GM06990 (cell line): Measurements from ENCODE around the gene IL1RL1.

Experiments
- DNase-seq: peaks from one replicate; pipeline ENCODE4 v3.0.0-alpha.2; 2011; ENCODE audit not compliant: insufficient read length; ENCODE audit errors: extremely low read depth
- H3K27me3 ChIP-seq: replicated peaks from 2 replicates; pipeline ENCODE4 v1.6.0; 2011; ENCODE audit warnings: low read length; ENCODE audit not compliant: control insufficient read depth, insufficient read depth
- H3K36me3 ChIP-seq: 2 replicates; pipeline ENCODE4 v1.5.1; 2011; ENCODE audit warnings: low read length; ENCODE audit not compliant: control insufficient read depth, insufficient read depth
- H3K4me3 ChIP-seq: replicated peaks from 2 replicates; pipeline ENCODE4 v1.5.1; 2011; ENCODE audit warnings: low read depth, mild to moderate bottlenecking, control low read depth, low read length
- TF ChIP-seq, protein P1 (sequence below): IDR thresholded peaks from 2 replicates; pipeline ENCODE4 v1.5.1; 2011; ENCODE audit warnings: low read length, control low read depth, mild to moderate bottlenecking, inconsistent platforms; ENCODE audit not compliant: insufficient read depth, poor library complexity, severe bottlenecking

Gene IL1RL1

GRCh38 chr2:102336502-102336945, 25.2 kb downstream of the IL1RL1 start:
- Histone ChIP-seq H3K27me3 (no peaks in the 10 kb centered on the region), H3K36me3 (no peaks in the 10 kb centered on the region), H3K4me3 (no peak overlapping the region)
- no peak for DNase-seq
- TF ChIP-seq, protein P1, sequence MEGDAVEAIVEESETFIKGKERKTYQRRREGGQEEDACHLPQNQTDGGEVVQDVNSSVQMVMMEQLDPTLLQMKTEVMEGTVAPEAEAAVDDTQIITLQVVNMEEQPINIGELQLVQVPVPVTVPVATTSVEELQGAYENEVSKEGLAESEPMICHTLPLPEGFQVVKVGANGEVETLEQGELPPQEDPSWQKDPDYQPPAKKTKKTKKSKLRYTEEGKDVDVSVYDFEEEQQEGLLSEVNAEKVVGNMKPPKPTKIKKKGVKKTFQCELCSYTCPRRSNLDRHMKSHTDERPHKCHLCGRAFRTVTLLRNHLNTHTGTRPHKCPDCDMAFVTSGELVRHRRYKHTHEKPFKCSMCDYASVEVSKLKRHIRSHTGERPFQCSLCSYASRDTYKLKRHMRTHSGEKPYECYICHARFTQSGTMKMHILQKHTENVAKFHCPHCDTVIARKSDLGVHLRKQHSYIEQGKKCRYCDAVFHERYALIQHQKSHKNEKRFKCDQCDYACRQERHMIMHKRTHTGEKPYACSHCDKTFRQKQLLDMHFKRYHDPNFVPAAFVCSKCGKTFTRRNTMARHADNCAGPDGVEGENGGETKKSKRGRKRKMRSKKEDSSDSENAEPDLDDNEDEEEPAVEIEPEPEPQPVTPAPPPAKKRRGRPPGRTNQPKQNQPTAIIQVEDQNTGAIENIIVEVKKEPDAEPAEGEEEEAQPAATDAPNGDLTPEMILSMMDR, result no peak

DNA sequence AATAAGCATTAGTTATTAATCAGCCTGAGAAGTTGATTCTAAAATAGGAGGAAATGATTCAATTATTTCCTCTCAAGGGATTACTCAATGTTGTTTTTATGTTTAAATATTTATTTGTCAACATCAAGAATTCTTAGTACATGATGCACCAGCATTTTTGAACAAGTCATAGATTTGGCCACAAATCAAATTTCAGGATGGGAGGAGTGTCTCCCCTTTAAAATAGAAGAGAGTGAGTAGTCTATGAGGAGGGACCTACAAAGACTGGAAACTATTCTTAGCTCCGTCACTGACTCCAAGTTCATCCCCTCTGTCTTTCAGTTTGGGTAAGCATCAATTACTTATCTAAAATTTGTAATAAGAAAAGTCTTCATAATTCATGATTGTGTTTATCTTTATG, 25.6 kb downstream of the IL1RL1 start:
- H3K36me3 ChIP-seq, result no peaks in the 10 kb centered on the region
- H3K4me3 ChIP-seq, result no peak overlapping the region
- TF ChIP-seq, protein P1, result no peak
- H3K27me3 ChIP-seq, result no peaks in the 10 kb centered on the region
- DNase-seq, result no peak

- no peak for DNase-seq
- Histone ChIP-seq H3K27me3 (no peaks in the 10 kb centered on the region), H3K36me3 (no peaks in the 10 kb centered on the region), H3K4me3 (no peak overlapping the region)
- TF ChIP-seq, protein P1, result no peak
Measured at GRCh38 chr2:102337481-102338386, 26.4 kb downstream of the IL1RL1 start.

GRCh38 chr2:102340778-102341177, 29.4 kb downstream of the IL1RL1 start:
- H3K4me3 ChIP-seq, result no peak overlapping the region
- H3K36me3 ChIP-seq, result no peaks in the 10 kb centered on the region
- DNase-seq, result no peak
- TF ChIP-seq, protein P1, result no peak
- no peaks in the 10 kb centered on the region for H3K27me3 ChIP-seq

- TF ChIP-seq, protein P1, result no peak
- H3K4me3 ChIP-seq, result no peak overlapping the region
- no peaks in the 10 kb centered on the region for H3K27me3 ChIP-seq
- no peaks in the 10 kb centered on the region for H3K36me3 ChIP-seq
- no peak for DNase-seq
Measured at GRCh38 chr2:102342888-102343287, 31.5 kb downstream of the IL1RL1 start.
